Epithelial cell of esophagus (primary cell): ENCODE data around the gene PIAS4.
"Not testable (repeated sequence)": the region's sequence is repeated elsewhere in the genome, so short reads cannot be mapped to it uniquely, and the experiment has no call there.

Experiments used
- DNase-seq: peaks from one replicate; pipeline ENCODE4 v3.0.0; 2010; ENCODE audit warnings: low read depth
- H3K4me3 ChIP-seq: 2 replicates; pipeline ENCODE4 v1.5.1; 2011; ENCODE audit warnings: mild to moderate bottlenecking, low read length, control low read depth
- TF ChIP-seq, protein P1 (sequence below): IDR thresholded peaks from 2 replicates; pipeline ENCODE4 v1.5.1; 2011; ENCODE audit warnings: low read depth, mild to moderate bottlenecking, low read length, control low read depth, inconsistent platforms; ENCODE audit not compliant: insufficient read depth; ENCODE audit errors: missing control alignments

The PIAS4 gene

DNA sequence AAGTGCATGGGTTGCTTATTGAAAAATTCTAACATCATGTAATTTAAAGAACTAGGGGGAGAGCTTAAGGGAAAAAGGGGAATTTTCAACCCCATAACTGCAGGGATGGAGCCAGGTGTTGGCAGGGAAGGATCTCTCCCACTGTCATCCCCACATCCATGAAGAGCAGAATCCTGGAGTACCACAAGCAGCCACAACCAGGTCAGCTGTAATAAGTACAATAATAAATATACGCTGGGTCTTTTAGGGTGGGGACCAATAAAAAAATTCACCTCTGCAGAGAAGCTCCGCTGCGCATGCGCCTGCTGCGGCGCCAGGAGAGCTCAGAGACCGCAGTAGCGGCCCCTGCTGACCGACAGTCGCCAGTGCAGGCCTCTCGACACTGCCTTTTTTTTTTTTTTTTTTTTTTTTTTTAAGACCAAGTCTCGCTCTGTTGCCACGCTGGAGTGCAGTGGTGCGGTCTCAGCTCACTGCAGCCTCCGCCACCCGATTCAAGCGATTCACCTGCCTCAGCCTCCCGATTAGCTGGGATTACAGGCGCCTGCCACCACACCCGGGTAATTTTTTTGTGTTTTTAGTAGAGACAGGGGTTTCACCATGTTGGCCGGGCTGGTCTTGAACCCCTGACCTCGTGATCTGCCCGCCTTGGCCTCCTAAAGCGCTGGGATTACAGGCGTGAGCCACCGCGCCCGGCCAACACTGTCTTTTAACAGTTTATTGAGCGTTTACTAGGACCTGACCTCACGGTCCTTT, 19.7 kb upstream of the PIAS4 start:
- peak overlapping the region; percentile 95 for H3K4me3 ChIP-seq
- TF ChIP-seq, protein P1, sequence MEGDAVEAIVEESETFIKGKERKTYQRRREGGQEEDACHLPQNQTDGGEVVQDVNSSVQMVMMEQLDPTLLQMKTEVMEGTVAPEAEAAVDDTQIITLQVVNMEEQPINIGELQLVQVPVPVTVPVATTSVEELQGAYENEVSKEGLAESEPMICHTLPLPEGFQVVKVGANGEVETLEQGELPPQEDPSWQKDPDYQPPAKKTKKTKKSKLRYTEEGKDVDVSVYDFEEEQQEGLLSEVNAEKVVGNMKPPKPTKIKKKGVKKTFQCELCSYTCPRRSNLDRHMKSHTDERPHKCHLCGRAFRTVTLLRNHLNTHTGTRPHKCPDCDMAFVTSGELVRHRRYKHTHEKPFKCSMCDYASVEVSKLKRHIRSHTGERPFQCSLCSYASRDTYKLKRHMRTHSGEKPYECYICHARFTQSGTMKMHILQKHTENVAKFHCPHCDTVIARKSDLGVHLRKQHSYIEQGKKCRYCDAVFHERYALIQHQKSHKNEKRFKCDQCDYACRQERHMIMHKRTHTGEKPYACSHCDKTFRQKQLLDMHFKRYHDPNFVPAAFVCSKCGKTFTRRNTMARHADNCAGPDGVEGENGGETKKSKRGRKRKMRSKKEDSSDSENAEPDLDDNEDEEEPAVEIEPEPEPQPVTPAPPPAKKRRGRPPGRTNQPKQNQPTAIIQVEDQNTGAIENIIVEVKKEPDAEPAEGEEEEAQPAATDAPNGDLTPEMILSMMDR: peak; percentile 89
- peak; percentile 76 for DNase-seq

DNA sequence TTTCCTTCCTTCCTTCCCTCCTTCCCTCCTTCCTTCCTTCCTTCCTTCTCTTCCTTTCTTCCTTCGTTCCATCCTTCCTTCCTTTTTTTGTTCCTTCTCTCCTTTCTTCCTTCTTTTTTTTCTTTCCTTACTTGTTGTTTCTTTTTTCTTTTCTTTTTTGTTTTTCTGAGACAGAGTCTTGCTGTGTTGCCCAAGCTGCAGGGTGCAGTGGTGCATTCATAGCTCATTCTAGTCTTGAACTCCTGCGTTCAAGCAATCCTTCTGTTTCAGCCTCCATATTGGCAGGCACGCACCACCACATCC, 16.8 kb upstream of the PIAS4 start:
- H3K4me3 ChIP-seq: no peak overlapping the region
- TF ChIP-seq, protein P1: no peak
- no peak for DNase-seq

DNA sequence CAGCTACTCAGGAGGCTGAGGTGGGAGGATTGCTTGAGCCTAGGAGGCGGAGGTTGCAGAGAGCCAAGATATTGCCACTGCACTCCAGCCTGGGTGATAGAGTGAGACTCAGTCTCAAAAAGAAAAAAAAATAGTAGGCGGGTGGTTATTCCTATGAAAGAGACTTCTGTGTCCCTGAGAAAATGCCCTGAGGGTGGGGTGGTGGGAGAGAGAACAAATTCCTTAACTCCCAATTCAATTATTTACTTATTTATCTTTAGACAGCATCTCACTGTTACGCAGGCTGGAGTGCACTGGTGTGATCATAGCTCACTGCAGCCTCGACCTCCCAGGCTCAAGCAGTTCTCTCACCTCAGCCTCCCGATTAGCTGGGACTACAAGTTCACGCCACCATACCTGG, 11.9 kb upstream of the PIAS4 start:
- no peak for DNase-seq
- H3K4me3 ChIP-seq: no peak overlapping the region
- TF ChIP-seq, protein P1: no peak

DNA sequence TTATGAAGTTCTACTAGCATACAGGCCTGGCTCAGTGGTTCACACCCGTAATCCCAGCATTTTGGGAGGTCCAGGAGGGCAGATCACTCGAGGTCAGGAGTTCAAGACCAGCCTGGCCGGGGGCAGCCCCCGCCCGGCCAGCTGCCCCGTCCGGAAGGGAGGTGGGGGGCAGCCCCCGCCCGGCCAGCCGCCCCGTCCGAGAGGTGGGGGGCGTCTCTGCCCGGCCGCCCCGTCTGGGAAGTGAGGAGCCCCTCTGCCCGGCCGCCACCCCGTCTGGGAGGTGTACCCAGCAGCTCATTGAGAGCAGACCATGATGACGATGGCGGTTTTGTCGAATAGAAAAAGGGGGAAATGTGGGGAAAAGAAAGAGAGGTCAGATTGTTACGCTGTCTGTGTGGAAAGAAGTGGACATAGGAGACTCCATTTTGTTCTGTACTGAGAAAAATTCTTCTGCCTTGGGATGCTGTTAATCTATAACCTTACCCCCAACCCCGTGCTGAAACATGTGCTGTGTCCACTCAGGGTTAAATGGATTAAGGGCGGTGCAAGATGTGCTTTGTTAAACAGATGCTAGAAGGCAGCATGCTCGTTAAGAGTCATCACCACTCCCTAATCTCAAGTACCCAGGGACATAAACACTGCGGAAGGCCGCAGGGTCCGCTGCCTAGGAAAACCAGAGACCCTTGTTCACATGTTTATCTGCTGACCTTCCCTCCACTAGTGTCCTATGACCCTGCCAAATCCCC, 8.7 kb upstream of the PIAS4 start:
- not testable (repeated sequence) for DNase-seq

DNA sequence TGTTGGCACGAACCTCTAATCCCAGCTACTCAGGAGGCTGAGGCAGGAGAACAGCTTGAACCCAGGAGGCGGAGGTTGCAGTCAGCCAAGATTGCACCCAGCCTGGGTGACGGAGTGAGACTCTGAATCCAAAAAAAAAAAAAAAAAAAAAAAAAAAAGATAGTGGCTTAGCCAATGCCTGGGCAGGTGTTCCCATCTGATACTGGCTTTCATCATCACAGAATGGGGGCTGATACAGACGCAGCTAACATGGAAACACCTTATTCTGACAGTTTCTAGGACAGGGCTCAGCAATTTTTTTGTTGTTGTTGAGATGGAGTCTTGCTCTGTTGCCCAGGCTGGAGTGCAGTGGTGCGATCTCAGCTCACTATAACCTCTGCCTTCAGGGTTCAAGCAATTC, 6.7 kb upstream of the PIAS4 start:
- not testable (repeated sequence) for DNase-seq

More for the DNA sequence above, 8.7 kb upstream of the PIAS4 start:
- not testable (repeated sequence) for H3K4me3 ChIP-seq

DNA sequence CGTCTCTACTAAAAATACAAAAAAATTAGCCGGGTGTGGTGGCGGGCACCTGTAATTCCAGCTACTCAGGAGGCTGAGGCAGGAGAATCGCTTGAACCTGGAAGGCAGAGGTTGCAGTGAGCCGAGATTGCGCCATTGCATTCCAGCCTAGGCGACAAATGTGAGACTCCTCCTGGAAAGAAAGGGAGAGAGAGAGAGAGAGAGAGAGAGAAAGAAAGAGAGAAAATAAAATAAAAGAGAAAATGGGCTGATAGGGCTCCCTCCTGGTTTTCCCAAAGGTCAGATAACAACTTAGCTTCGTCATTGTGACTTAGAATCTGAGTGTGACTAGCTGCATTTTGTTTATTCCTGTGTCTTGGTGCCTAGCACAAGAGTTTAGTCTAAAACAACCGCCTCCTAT, 2.1 kb upstream of the PIAS4 start:
- DNase-seq, H3K4me3 ChIP-seq: not testable (repeated sequence)

More for the DNA sequence above, 6.7 kb upstream of the PIAS4 start:
- not testable (repeated sequence) for H3K4me3 ChIP-seq

DNA sequence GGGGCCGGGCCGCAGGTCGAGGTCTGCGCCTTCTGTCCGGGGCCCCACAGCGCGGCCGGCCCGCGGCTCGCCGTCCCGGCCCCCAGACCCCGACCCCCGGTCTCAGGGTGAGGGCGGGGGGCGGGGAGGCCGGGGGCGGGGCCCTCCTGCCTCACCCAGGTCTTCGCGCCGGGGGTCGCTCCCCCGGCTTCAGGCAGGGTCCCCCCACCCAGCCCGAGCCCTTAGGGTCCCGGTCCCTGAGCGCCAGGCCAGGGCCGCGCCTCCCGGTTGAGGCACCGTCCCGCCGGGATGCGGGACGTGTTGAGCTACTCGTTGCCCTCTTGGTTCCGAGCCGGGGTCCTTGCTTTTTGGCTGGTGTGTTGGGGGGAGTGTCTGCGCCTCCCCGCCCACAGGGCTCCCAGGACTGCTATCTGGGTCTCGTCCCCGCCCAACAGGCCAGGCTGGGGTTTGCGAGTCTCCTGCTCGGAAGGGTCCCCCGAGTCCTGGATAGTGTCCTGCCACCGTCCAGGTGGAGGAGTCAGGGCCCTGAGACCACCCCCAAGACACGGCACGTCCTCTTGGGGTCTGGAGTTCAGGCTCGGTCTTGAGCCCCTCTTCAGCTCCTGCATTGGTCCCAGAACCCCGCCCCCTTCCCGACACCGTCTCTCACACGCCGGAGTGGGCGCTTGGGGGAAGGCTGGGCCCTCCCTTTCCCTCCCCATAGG, 452 bp downstream of the PIAS4 start:
- TF ChIP-seq, protein P1: no peak
- DNase-seq: no peak
- H3K4me3 ChIP-seq: peak overlapping the region; percentile 86

DNA sequence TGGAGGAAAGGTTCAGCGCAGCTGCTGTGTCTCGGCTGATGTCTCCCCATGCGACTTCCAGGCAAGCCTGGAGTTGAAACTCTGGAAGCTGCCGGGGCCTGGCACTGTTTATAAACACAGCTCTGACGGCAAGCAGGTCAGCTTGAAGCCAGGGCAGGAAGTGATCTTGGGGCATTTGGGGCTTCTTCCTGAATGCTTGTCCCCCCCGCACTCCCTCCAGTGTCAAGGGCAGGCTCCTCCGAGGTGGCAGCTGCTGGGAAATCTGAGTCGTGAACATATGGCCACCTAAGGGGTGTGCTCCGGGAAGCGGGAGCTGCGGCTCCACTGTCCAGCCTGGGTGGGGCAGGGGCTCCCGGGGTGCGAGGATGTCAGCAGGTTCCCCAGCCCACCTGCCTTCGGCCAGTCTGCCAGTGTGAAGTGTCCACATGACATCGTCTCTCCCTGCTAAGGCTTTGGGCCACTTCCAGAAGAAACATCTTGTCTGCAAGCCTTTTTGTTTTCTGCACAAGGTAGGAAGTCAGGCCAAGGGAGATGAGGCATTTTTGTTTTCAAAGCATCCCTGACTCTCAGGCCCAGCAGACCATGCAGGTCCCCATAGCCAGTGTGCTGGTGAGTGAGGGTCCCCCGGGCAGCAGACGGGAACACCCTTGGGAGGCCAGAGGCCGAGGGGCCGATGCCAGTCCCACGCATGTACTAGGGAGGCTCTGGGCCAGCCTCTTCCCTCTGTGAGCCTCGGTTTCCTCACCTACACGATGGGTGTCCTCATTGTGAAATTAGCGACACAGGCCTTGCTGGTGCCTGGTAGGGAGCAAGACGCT, 2.7 kb downstream of the PIAS4 start:
- DNase-seq: no peak
- TF ChIP-seq, protein P1: no peak
- H3K4me3 ChIP-seq: no peak overlapping the region
